PFSK-1 (cell line): ENCODE measurements around the gene NRIP1.

Experiments
- POLR2AphosphoS5 ChIP-seq: IDR thresholded peaks from 2 replicates; pipeline ENCODE4 v1.6.1; 2012; ENCODE audit warnings: low read depth, mild to moderate bottlenecking, control low read depth, low read length, moderate library complexity
- REST ChIP-seq, 2 experiments: IDR thresholded peaks; 2 replicates each; pipeline versions ENCODE4 v1.6.1 to v1.8.0; 2011 to 2012; ENCODE audit warnings: low read depth in 2 of 2, low read length in 2 of 2, control low read depth in 1 of 2, inconsistent platforms in 1 of 2, mild to moderate bottlenecking in 1 of 2, moderate library complexity in 1 of 2; ENCODE audit not compliant: insufficient read depth in 1 of 2
- TAF1 ChIP-seq: IDR thresholded peaks from 2 replicates; pipeline ENCODE4 v1.6.1; 2012; ENCODE audit warnings: low read length, control low read depth, borderline replicate concordance; ENCODE audit not compliant: insufficient read depth

DNA sequence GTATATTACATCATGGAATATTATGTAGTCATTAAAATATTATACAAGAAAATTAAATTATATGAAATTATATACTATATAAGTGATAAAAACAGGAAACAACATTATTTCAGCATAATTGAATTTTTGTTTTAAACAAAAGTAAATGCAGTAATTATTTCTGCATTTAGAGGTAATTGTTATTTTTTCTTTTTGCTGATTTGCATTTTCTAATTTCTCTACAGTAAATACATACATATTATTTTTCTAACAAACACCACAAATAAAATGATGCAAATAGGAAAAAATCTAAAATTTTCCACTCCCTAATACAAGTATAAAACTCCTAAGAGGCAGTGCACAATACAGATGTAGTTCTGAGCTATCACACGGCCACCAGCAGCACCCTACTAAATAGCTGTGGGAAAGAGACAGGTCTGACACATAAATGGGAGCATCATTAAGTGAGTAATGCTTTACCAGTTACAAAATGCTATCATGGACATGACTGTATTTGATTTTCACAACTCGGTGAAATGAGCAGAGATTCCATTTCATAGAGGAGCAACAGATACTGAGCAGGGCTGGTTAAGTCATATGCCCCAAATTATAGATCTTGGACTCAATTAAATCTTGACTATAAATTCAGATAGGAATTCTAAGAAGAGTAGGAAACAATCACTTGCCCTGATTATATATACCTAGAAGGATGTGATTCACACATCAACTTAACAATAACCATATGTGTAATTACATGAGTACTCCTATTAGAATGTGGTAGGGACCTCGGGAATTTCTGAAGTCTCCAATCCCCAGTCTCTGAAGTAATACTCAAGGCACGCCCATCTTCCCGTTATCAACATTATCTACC, 49.0 kb downstream of the NRIP1 start:
- no peak for TF ChIP-seq TAF1
- no peak for TF ChIP-seq POLR2AphosphoS5
- TF ChIP-seq REST (IDR thresholded peaks at IDR 0.05; ENCODE audit: insufficient read depth in 1 of 2, low read depth in 2 of 2, low read length in 2 of 2) = no peak
